ENCODE data around the gene ZNF571.

The ZNF571 gene

DNA sequence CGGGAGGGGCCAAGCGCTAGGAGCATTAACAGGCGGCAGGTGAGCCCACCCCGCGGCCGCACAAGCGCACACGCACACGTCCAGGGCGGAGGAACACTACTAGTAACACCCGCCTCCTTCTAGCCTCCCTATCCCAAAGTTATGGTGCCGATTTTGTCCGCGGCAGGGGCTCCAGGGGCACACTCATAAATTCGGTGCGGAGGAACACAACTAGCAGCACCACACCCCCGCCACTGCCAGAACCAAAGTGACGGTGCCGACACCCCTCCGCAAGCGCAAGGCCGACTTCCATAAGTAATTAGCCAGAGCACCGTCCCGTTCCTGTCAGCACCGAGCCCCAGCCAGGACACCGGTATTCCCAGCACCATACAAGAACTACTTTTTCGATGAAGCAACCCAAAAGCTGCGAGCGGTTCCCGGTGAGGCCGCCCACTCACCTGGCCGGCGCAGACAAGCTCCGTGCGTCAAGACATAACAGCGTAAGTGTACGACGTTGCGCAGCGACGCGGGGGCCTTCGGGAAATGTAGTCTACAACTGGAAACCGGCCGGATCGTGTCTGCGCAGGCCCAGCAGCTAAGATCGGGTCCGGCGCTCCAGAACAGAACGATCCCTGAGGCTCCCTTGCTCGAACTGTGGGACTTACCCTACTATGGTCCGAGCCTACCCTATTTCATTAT is at the start of gene ZNF571, which contains the start of gene ZNF540:
Gene ZNF571 (minus strand): TSS at position 489 of the 678 bp plus-strand sequence. CDS start 8,116 bp downstream, outside the sequence.
Gene ZNF540 (plus strand): TSS at position 573 of the 678 bp plus-strand sequence. CDS start 3,572 bp downstream, outside the sequence.
- Histone ChIP-seq H3K27me3 (ENCODE audit: control insufficient read depth, insufficient read depth, low read length) (no peaks in the 10 kb centered on the region), H3K4me3 (ENCODE audit: low read length) (peak within 1 kb of the TSS; percentile 90), H3K9ac (ENCODE audit: low read length) (peak within 1 kb of the TSS; percentile 82), H3K9me3 (ENCODE audit: control insufficient read depth, low read length) (no peaks in the 10 kb centered on the region), H3K36me3 (ENCODE audit: control insufficient read depth, insufficient read depth, low read length) (no peaks in the 10 kb centered on the region), H3K4me1 (ENCODE audit: control insufficient read depth, insufficient read depth, low read length) (no peaks in the 10 kb centered on the region)

GRCh38 chr19:37635076-37636056 is 40.8 kb upstream of the ZNF571 start:
- Histone ChIP-seq H3K9me3 (ENCODE audit: control insufficient read depth, low read length) (peaks cover 30% of the 10 kb centered on the region), H3K4me1 (ENCODE audit: control insufficient read depth, insufficient read depth, low read length) (no peaks in the 10 kb centered on the region), H3K9ac (ENCODE audit: low read length) (no peak overlapping the region), H3K36me3 (ENCODE audit: control insufficient read depth, insufficient read depth, low read length) (peaks cover 6% of the 10 kb centered on the region), H3K4me3 (ENCODE audit: low read length) (no peak overlapping the region), H3K27me3 (ENCODE audit: control insufficient read depth, insufficient read depth, low read length) (no peaks in the 10 kb centered on the region)

DNA sequence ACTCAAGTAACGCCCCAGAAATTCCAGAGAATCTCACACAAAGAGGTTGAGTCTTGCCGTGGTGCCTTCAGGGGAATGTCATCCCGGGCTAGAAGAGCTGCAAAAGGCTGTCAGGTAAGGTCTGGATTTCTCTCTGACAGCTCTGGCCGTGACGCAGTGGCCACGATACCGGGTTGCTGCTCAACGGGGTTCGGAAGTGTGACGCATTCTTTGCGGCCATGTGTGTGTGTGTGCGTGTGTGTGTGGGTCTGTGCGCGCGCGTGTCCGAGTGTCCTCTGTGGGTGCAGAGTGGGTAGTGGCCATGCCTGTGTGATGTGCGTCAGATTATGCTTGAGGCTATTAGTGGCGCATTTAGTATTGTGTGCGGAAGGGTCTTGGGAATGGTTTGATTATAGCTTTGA is 390 bp upstream of the ZNF571 start:
- Histone ChIP-seq H3K27me3 (ENCODE audit: control insufficient read depth, insufficient read depth, low read length) (no peaks in the 10 kb centered on the region), H3K9me3 (ENCODE audit: control insufficient read depth, low read length) (no peaks in the 10 kb centered on the region), H3K36me3 (ENCODE audit: control insufficient read depth, insufficient read depth, low read length) (no peaks in the 10 kb centered on the region), H3K4me1 (ENCODE audit: control insufficient read depth, insufficient read depth, low read length) (no peaks in the 10 kb centered on the region), H3K4me3 (ENCODE audit: low read length) (peak overlapping the region; percentile 90), H3K9ac (ENCODE audit: low read length) (peak overlapping the region; percentile 82)

GRCh38 chr19:37593996-37594303 is 642 bp downstream of the ZNF571 start:
- Histone ChIP-seq H3K27me3 (ENCODE audit: control insufficient read depth, insufficient read depth, low read length) (no peaks in the 10 kb centered on the region), H3K4me1 (ENCODE audit: control insufficient read depth, insufficient read depth, low read length) (no peaks in the 10 kb centered on the region), H3K9me3 (ENCODE audit: control insufficient read depth, low read length) (no peaks in the 10 kb centered on the region), H3K4me3 (ENCODE audit: low read length) (peak overlapping the region; percentile 90), H3K36me3 (ENCODE audit: control insufficient read depth, insufficient read depth, low read length) (no peaks in the 10 kb centered on the region), H3K9ac (ENCODE audit: low read length) (peak overlapping the region; percentile 82)

DNA sequence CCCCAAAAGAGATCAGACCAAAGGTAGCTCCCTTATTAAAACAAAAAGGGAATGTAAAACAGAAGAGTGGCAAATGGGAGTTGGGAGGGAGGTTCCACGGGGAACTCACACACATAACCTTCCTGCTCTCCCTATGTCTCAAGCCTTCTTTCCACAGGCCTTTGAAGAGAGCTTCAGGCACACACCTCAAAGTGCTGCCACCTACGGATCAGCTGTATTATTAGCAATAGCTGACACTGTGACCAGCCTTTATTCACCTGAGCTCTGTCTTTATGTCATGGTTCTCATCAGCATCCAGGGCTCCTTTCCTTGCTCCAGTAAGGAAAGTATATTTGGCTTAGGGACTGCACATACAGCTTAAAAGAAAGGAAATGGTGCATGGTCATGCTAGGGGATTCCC is 11.3 kb downstream of the ZNF571 start:
- H3K9me3 ChIP-seq (ENCODE audit: control insufficient read depth, low read length), result peaks cover 33% of the 10 kb centered on the region
- H3K4me1 ChIP-seq (ENCODE audit: control insufficient read depth, insufficient read depth, low read length), result no peaks in the 10 kb centered on the region
- H3K36me3 ChIP-seq (ENCODE audit: control insufficient read depth, insufficient read depth, low read length), result peaks cover 10% of the 10 kb centered on the region
- no peak overlapping the region for H3K4me3 ChIP-seq (ENCODE audit: low read length)
- no peaks in the 10 kb centered on the region for H3K27me3 ChIP-seq (ENCODE audit: control insufficient read depth, insufficient read depth, low read length)
- no peak overlapping the region for H3K9ac ChIP-seq (ENCODE audit: low read length)

GRCh38 chr19:37572203-37572602 is 22.4 kb downstream of the ZNF571 start:
- H3K4me1 ChIP-seq (ENCODE audit: control insufficient read depth, insufficient read depth, low read length), result no peaks in the 10 kb centered on the region
- no peak overlapping the region for H3K9ac ChIP-seq (ENCODE audit: low read length)
- no peaks in the 10 kb centered on the region for H3K27me3 ChIP-seq (ENCODE audit: control insufficient read depth, insufficient read depth, low read length)
- peaks cover 7% of the 10 kb centered on the region for H3K36me3 ChIP-seq (ENCODE audit: control insufficient read depth, insufficient read depth, low read length)
- no peak overlapping the region for H3K4me3 ChIP-seq (ENCODE audit: low read length)
- H3K9me3 ChIP-seq (ENCODE audit: control insufficient read depth, low read length), result peaks cover 15% of the 10 kb centered on the region

- Histone ChIP-seq H3K9me3 (ENCODE audit: control insufficient read depth, low read length) (peaks cover 39% of the 10 kb centered on the region), H3K27me3 (ENCODE audit: control insufficient read depth, insufficient read depth, low read length) (no peaks in the 10 kb centered on the region), H3K9ac (ENCODE audit: low read length) (no peak overlapping the region), H3K4me1 (ENCODE audit: control insufficient read depth, insufficient read depth, low read length) (no peaks in the 10 kb centered on the region), H3K4me3 (ENCODE audit: low read length) (no peak overlapping the region), H3K36me3 (ENCODE audit: control insufficient read depth, insufficient read depth, low read length) (no peaks in the 10 kb centered on the region)
Observed at GRCh38 chr19:37565370-37565669, 29.3 kb downstream of the ZNF571 start.

DNA sequence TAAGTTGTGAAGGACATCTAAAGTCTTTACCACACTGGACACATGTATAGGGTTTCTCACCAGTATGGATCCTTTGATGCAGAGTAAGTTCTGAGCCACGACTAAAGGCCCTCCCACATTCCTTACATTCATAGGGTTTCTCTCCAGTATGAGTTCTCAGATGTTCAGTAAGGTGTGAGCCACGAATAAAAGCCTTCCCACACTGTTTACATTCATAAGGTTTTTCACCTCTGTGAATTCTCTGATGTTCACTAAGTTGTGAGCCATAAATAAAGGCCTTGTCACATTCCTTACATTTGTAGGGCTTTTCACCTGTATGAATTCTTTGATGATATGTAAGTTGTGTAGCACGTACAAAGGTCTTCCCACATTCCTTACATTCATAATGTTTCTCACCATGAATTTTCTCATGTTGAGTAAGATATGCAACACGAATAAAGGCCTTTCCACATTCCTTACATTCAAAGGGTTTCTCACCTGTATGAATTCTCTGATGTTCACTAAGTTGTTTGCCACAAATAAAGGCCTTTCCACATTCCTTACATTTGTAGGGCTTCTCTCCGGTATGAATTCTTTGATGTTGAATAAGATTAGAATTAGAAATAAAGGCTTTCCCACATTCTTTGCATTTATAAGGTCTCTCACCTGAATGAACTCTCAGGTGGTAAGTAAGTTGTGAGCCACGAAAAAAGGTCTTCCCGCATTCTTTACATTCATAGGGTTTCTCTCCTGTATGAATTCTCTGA is 29.8 kb downstream of the ZNF571 start:
- H3K9me3 ChIP-seq (ENCODE audit: control insufficient read depth, low read length), result peaks cover 37% of the 10 kb centered on the region
- H3K36me3 ChIP-seq (ENCODE audit: control insufficient read depth, insufficient read depth, low read length), result no peaks in the 10 kb centered on the region
- H3K9ac ChIP-seq (ENCODE audit: low read length), result no peak overlapping the region
- no peaks in the 10 kb centered on the region for H3K27me3 ChIP-seq (ENCODE audit: control insufficient read depth, insufficient read depth, low read length)
- no peaks in the 10 kb centered on the region for H3K4me1 ChIP-seq (ENCODE audit: control insufficient read depth, insufficient read depth, low read length)
- no peak overlapping the region for H3K4me3 ChIP-seq (ENCODE audit: low read length)

- Histone ChIP-seq H3K36me3 (ENCODE audit: control insufficient read depth, insufficient read depth, low read length) (no peaks in the 10 kb centered on the region), H3K4me1 (ENCODE audit: control insufficient read depth, insufficient read depth, low read length) (no peaks in the 10 kb centered on the region), H3K9me3 (ENCODE audit: control insufficient read depth, low read length) (peaks cover 39% of the 10 kb centered on the region), H3K4me3 (ENCODE audit: low read length) (no peak overlapping the region), H3K9ac (ENCODE audit: low read length) (no peak overlapping the region), H3K27me3 (ENCODE audit: control insufficient read depth, insufficient read depth, low read length) (no peaks in the 10 kb centered on the region)
Observed at GRCh38 chr19:37563518-37563917, 31.1 kb downstream of the ZNF571 start.

DNA sequence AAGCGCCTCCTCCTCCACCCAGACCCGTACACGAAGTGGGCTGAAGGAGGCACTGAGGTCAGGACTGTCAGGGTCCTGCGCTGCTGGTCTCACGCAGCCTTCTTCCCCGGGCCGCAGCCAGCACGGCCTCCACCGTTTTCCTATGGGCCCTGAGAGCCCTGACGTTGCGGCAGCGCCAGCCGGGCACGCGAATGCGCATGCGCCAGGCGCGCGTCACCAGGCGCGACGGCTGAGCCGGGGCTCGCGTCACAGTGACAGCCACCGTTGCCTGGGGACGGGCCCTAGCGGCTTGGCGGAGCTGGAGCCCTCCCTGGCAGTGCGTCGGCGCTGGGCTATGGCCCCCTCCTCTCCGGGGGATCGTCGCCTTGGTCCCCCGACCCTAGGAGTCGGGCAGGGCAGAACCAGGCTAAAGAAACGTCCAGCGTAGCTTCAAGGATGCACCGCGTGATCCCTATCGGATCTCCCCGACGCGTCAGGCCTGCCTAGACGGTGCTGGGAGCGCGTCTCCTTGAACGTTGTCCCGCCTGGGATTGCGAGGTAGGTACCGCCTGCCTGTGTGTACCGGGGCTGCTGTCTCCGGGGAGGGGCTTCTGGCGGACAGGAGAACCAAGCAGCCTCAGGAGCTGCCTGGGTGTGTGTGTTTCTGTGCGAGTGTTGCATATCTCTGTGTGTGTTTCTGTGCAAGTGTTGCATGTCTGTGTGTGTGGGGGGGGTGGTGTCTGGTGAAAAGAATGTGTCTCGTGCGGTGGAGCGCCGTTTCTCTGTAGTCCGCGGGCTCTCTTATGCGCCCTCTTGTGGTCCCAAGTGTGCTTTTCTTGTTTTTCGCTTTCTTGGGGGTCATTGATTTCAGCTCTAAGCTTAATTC is 43.2 kb downstream of the ZNF571 start:
- Histone ChIP-seq H3K36me3 (ENCODE audit: control insufficient read depth, insufficient read depth, low read length) (no peaks in the 10 kb centered on the region), H3K4me3 (ENCODE audit: low read length) (peak overlapping the region; percentile 41), H3K9ac (ENCODE audit: low read length) (no peak overlapping the region), H3K27me3 (ENCODE audit: control insufficient read depth, insufficient read depth, low read length) (no peaks in the 10 kb centered on the region), H3K4me1 (ENCODE audit: control insufficient read depth, insufficient read depth, low read length) (no peaks in the 10 kb centered on the region), H3K9me3 (ENCODE audit: control insufficient read depth, low read length) (peaks cover 28% of the 10 kb centered on the region)

DNA sequence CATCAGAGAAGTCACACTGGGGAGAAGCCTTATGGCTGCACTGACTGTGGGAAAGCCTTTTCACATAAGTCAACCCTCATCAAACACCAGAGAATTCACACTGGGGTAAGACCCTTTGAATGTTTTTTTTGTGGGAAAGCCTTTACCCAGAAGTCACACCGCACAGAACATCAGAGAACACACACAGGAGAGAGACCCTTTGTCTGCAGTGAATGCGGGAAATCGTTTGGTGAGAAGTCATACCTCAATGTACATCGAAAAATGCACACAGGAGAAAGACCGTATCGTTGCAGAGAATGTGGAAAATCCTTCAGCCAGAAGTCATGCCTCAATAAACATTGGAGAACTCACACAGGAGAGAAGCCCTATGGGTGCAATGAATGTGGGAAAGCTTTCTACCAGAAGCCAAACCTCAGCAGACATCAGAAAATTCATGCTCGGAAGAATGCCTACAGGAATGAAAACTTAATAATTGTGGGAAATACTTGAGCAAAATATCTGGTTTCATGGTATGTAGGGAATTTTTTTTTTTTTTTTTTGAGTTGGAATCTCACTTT is 57.1 kb downstream of the ZNF571 start:
- Histone ChIP-seq H3K4me3 (ENCODE audit: low read length) (no peak overlapping the region), H3K9me3 (ENCODE audit: control insufficient read depth, low read length) (peaks cover 15% of the 10 kb centered on the region), H3K27me3 (ENCODE audit: control insufficient read depth, insufficient read depth, low read length) (no peaks in the 10 kb centered on the region), H3K9ac (ENCODE audit: low read length) (no peak overlapping the region), H3K36me3 (ENCODE audit: control insufficient read depth, insufficient read depth, low read length) (peaks cover 12% of the 10 kb centered on the region), H3K4me1 (ENCODE audit: control insufficient read depth, insufficient read depth, low read length) (no peaks in the 10 kb centered on the region)
